H1 (cell line): ENCODE measurements around the gene PRC1.

Experiments used
- BRCA1 ChIP-seq: IDR thresholded peaks from 2 replicates; pipeline ENCODE4 v1.6.1; 2012; ENCODE audit warnings: low read depth, low read length, improper control_type of control experiment
- CBX8 ChIP-seq: fragments of 300-800, 300-1000 bp; sonication (generic); IDR thresholded peaks from 2 replicates; pipeline ENCODE4 v1.7.1; 2016; ENCODE audit warnings: low read depth, low read length, borderline replicate concordance
- CHD2 ChIP-seq: IDR thresholded peaks from 2 replicates; pipeline ENCODE4 v1.6.1; 2012; ENCODE audit warnings: low read length, improper control_type of control experiment
- CTBP2 ChIP-seq: IDR thresholded peaks from 2 replicates; pipeline ENCODE4 v1.7.0; 2011; ENCODE audit warnings: borderline replicate concordance, mild to moderate bottlenecking, moderate library complexity, mixed read lengths, low read length; ENCODE audit not compliant: insufficient read depth, insufficient read length
- CTCF ChIP-seq, 3 experiments: IDR thresholded peaks; 1 replicate in 2 of 3; 2 replicates in 1 of 3; pipeline versions ENCODE4 v1.5.1 to v1.6.1; 2011; ENCODE audit warnings: low read length in 3 of 3, mild to moderate bottlenecking in 3 of 3, inconsistent platforms in 2 of 3, low read depth in 1 of 3, moderate library complexity in 1 of 3; ENCODE audit not compliant: insufficient read depth in 1 of 3; ENCODE audit errors: control extremely low read depth in 1 of 3
- GABPA ChIP-seq: IDR thresholded peaks from 2 replicates; pipeline ENCODE4 v1.6.1; 2011; ENCODE audit warnings: mild to moderate bottlenecking, low read length, moderate library complexity, borderline replicate concordance; ENCODE audit not compliant: insufficient read depth
- POLR2A ChIP-seq, 2 experiments: IDR thresholded peaks; 1 replicate in 1 of 2; 2 replicates in 1 of 2; pipeline ENCODE4 v1.6.1; 2011; ENCODE audit warnings: low read depth in 2 of 2, low read length in 2 of 2, mild to moderate bottlenecking in 2 of 2; ENCODE audit errors: control extremely low read depth in 1 of 2
- POLR2AphosphoS5 ChIP-seq: IDR thresholded peaks from 2 replicates; pipeline ENCODE4 v1.6.1; 2011; ENCODE audit warnings: low read depth, low read length
- RFX5 ChIP-seq: IDR thresholded peaks from 2 replicates; pipeline ENCODE4 v1.6.1; 2011; ENCODE audit warnings: low read depth, low read length, improper control_type of control experiment, borderline replicate concordance
- SIRT6 ChIP-seq: IDR thresholded peaks from one replicate; pipeline ENCODE4 v1.7.1; 2012; ENCODE audit warnings: low read length, inconsistent platforms

- TF ChIP-seq CTCF (IDR thresholded peaks at IDR 0.05; ENCODE audit: control extremely low read depth in 1 of 3, insufficient read depth in 1 of 3, low read depth in 1 of 3, low read length in 3 of 3) = no peak
- peak; percentile 90 to 95 for TF ChIP-seq POLR2A (IDR thresholded peaks at IDR 0.05; ENCODE audit: control extremely low read depth in 1 of 2, low read depth in 2 of 2, low read length in 2 of 2)
- TF ChIP-seq POLR2AphosphoS5 = peak; percentile 84
- TF ChIP-seq GABPA = no peak
- no peak for TF ChIP-seq SIRT6
- peak; percentile 59; the same call in 1 of the 2 replicates for TF ChIP-seq BRCA1
- peak; percentile 84 for TF ChIP-seq CHD2
- TF ChIP-seq RFX5 = no peak
- no peak for TF ChIP-seq CTBP2
- TF ChIP-seq CBX8 = no peak
These were observed at the start of gene PRC1 for GRCh38 chr15:90994417-90995311.
